Measurements from ENCODE around the gene UBE3A. TPM values are rescaled to one million over a fixed set of nuclear protein-coding genes. Genes with fewer than 3 reads are reported as not detected.

UBE3A gene
- total RNA-seq, 1 donor from 2014 or later, result 42.6 TPM

- DNase-seq (ENCODE audit: extremely low read depth, low read depth, low spot score), result no peak
Observed at GRCh38 chr15:25406846-25407245, 32.0 kb downstream of the UBE3A start.

DNA sequence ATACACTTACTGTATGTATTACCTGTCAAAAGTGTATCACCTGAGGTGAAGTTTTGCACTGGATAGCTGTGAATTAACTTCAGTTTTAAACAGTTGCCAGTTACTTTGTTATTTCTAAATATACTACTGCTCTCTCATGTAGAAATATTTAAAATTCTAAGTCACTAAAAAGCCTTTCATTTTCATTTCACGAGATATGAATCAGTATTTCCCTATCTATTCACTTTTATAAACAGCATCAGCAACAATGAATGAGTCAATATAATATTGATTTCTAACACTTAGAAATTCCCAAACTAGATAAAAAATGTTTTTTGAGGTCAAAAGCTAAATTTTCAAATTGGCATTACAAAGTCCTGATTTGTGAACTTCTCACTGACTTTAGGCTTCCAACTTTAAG is 32.6 kb downstream of the UBE3A start:
- no peak for DNase-seq (ENCODE audit: extremely low read depth, low read depth, low spot score)

- no peak for DNase-seq (ENCODE audit: extremely low read depth, low read depth, low spot score)
Observed at GRCh38 chr15:25403771-25404170, 35.1 kb downstream of the UBE3A start.

GRCh38 chr15:25402342-25402741 is 36.5 kb downstream of the UBE3A start:
- no peak for DNase-seq (ENCODE audit: extremely low read depth, low read depth, low spot score)

DNA sequence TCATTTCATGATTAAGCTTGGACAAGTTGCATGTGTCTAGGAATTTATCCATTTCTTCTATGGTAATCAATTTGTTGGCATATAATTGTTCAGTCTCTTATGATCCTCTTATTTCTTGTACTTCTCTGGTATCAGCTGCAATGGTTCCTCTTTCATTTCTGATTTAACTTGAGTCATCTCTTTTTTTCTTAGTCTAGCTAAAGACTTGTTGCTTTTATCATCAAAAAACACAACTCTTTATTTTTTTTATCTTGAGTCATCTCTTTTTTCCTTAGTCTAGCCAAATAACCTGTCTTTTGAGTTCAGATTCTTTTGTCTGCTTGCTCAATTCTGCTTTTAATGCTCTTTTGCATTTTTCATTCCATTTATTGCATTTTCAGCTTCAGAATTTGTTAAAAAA is 37.3 kb downstream of the UBE3A start:
- no peak for DNase-seq (ENCODE audit: extremely low read depth, low read depth, low spot score)

DNA sequence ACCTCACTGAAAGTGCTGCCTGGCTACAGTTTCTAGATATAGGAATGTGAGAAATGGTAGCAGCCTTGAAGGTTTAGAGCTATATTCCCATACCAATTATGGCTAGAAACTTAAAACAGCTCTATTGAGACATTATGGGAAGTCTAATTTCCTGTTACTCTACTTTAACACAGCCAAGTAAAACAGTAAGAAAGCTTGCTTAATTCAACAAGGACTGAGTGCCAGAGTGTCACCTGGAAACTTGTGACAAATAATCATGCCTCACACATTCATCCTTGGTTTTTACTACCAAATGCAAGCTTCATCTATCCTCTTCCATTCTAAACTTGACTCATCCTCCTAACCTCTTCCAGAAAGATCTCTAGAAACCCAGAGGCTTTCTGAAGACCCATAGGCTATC is 41.7 kb downstream of the UBE3A start:
- DNase-seq (ENCODE audit: extremely low read depth, low read depth, low spot score), result no peak

DNA sequence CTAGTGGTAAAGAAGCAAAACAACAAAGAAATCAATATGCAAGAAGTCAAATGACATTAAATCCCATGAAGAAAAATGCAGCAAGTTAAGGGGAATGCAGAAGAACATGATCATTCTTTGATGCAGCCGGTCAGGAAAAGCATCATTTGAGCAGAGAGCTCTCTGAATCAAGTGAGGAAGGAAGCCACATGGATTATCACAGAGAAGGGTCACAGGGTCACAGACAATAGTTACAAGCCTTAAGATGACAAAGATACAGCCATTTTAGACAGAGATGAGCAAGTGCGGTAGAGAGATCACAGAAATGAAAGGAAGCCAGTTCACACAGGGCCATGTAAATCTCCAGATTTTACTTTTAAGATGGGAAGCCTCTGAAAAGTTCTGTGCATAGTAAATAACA is 43.9 kb downstream of the UBE3A start:
- no peak for DNase-seq (ENCODE audit: extremely low read depth, low read depth, low spot score)

- DNase-seq (ENCODE audit: extremely low read depth, low read depth, low spot score), result no peak
Observed at GRCh38 chr15:25392806-25393205, 46.0 kb downstream of the UBE3A start.

DNA sequence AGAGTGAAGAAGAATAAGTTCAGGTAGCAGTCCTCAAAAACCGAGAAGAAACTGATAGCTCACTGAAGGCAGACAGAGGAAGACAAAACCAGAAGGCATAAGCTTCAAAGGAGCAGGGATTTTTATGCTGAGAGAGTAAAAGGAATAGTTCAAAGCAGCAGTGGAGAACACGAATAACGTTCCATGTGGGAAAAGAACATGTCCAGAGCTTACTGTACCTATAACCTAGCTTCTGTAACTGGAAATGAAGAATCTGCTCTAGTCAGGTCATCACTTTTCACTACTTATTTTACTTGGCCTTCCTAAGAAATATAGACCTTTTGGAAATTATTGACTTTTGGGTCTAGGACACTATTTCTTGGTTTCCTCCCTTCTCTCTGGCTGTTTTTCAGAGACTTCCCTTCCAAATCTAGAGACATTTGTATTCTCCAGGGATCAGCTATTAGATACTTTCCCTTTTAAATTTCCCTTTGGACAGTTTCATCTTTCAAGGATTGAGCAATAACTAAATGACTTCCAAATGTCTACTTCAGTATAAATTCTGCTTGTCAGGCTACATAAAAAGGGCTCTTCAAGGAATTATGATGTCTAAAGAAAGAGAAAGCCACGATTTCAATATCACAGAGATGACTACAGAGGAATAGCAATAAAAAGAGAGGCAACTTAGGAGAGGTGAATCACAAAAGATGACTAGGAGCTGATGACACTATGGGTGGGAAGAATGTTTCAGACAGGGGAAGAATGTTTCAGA is 46.7 kb downstream of the UBE3A start:
- no peak for DNase-seq (ENCODE audit: extremely low read depth, low read depth, low spot score)

DNA sequence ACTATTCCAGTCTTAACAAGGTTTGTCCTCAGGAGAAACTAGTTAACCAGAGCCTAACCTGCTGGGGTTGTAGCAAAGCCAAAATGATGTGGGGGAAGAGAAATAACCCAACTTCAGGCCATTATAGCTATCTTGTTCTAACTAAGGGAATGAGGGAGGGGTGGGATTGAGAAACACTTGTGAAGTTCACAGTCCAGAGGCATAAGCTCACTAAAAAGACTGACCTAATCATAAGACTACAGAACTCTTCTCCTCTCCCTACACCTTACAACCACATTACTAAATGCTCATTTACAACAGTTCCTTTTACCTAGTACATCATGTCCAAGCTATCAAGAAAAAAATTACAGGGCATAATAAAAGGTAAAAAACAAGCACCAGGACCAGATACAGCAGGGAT is 52.8 kb downstream of the UBE3A start:
- DNase-seq (ENCODE audit: extremely low read depth, low read depth, low spot score), result no peak

GRCh38 chr15:25381579-25381978 is 57.2 kb downstream of the UBE3A start:
- no peak for DNase-seq (ENCODE audit: extremely low read depth, low read depth, low spot score)

GRCh38 chr15:25378501-25378901 is 60.3 kb downstream of the UBE3A start:
- DNase-seq (ENCODE audit: extremely low read depth, low read depth, low spot score), result no peak

DNA sequence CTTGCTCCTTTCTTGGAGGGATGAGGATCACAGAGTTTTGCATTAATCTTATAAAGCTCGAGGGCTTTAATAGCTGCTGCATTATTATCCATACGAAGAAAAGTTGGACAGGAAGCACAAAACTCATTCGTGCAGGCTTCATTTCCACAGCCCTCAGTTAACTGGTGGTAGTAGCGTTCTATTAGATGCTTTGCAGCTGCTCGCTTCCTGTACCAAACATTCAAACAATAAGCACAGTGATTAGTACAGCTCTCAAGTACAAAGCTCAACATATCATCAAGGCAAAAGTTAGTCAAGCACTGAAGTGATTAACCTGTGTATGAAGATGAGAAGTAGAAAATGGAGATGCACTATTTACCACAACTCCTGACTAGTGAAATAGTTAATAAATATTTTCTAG is 63.3 kb downstream of the UBE3A start:
- DNase-seq (ENCODE audit: extremely low read depth, low read depth, low spot score), result no peak

- no peak for DNase-seq (ENCODE audit: extremely low read depth, low read depth, low spot score)
Observed at GRCh38 chr15:25374143-25374542, 64.7 kb downstream of the UBE3A start.

DNA sequence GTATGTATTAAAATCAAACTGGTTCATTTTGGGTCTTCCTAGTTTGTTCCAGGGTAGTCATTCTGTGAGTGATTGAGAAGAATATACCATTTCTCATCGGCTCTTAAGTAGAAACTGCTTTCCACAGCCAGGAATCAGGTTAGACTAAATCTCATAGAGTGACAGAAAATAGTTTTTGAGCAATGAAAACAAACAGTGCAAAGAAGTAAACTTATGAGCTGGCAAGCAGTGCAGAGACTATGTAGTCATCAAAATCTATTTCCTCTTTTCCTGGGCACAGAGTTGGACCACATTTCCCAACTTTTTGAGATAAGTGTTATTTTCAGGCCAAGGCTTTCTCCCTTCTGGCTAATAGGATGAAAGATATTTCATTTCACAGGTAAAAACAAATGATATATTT is 66.5 kb downstream of the UBE3A start:
- DNase-seq (ENCODE audit: extremely low read depth, low read depth, low spot score), result no peak

- DNase-seq (ENCODE audit: extremely low read depth, low read depth, low spot score), result no peak
Observed at GRCh38 chr15:25368850-25369249, 70.0 kb downstream of the UBE3A start.

DNA sequence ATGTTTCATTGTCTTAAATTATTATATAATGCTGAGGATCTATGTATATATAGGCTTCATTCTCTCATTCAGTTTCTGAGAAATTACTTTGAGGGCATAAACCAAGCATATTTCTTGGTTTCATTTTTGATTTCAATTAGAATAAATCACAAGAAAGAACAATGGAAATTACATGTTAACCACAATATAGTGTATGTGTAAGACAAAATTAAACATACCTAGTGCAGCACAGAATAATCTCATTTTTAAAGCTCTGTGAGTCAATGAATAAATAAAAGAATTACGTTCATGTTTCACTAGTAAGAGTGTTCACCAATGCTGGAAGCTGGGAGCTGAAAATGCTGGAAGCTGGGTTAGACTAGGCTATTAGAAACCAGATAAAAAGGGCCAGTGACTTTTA is 72.8 kb downstream of the UBE3A start:
- DNase-seq (ENCODE audit: extremely low read depth, low read depth, low spot score), result no peak

DNA sequence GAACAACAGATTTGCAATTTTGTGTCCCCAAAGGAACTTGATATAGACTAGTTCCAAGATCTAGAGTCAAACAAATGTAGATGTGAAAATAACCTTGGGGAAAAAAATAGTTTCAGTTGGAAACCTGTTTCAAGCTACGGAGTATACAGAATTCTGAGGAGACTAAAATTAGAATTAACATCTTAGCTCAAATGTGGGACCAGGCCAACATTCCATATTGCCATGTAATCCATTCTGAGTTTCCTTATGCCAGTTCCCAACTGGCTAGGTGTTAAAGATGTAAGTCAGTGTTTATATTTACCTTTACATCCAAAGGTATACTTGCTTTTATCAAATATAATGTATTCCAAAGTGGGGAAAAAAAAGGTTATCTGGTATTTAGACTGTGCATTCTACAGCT is 76.3 kb downstream of the UBE3A start:
- DNase-seq (ENCODE audit: extremely low read depth, low read depth, low spot score), result no peak

GRCh38 chr15:25347707-25348106 is 91.1 kb downstream of the UBE3A start:
- DNase-seq (ENCODE audit: extremely low read depth, low read depth, low spot score), result no peak

DNA sequence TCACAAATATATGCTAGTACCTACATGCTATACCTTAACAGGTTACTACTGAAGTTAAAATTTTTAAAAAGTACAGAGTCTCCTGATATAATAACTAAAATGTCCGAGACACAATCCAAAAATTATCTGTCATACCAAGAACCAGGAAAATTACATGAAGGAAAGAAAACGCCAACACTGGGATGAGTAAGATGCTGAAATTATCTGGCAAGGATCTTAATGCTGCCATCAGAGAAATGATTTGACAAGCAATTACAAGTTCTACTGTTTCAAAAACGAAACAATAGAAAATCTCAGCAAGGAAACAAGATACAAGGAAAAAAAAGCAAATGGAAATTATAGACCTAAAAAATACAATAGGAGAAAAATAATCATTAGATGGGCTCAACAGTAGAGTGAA is 92.5 kb downstream of the UBE3A start:
- DNase-seq (ENCODE audit: extremely low read depth, low read depth, low spot score), result no peak

- DNase-seq (ENCODE audit: extremely low read depth, low read depth, low spot score), result no peak
Observed at GRCh38 chr15:25345943-25346342, 92.9 kb downstream of the UBE3A start.

DNA sequence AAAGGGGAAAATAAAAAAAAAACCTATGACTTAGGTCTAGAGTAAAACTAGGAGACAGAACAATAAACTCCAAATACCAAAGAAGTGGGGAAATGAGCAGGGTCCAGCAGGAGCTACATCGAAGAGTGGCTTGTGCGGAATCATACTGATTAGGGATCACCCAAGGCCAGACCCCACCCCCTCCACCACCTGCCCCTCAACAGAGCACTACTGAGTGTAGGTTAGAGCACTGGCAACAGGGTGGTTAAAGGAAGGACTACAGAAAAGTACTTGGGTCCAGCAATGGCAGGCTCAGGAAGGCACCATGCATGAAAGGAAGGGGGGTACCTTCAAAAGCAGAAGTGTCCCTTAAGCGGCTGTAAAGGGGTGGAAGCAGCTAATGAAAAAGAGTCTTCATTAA is 96.2 kb downstream of the UBE3A start:
- no peak for DNase-seq (ENCODE audit: extremely low read depth, low read depth, low spot score)

GRCh38 chr15:25339431-25339830 is 99.4 kb downstream of the UBE3A start:
- no peak for DNase-seq (ENCODE audit: extremely low read depth, low read depth, low spot score)

Data from glomerular endothelial cell (primary cell).